KMS-11 (cell line): ENCODE results near the gene CD8B2.

Source experiments
- H2AFZ ChIP-seq: fragments of 200-600 bp; sonication (generic); 2 replicates; pipeline ENCODE4 v1.6.1; 2016; ENCODE audit warnings: antibody characterized with exemption, mixed run types, low read depth
- H3K27ac ChIP-seq: fragments of 200-600 bp; sonication (generic); 2 replicates; pipeline ENCODE4 v1.6.1; 2016; ENCODE audit warnings: mild to moderate bottlenecking, mixed run types
- H3K27me3 ChIP-seq: fragments of 200-600 bp; sonication (generic); 2 replicates; pipeline ENCODE4 v1.6.1; 2017; ENCODE audit warnings: mild to moderate bottlenecking, low read depth, mixed run types, moderate library complexity; ENCODE audit not compliant: insufficient read depth
- H3K36me3 ChIP-seq: fragments of 200-600 bp; sonication (generic); 2 replicates; pipeline ENCODE4 v1.6.1; 2017; ENCODE audit warnings: mild to moderate bottlenecking, mixed run types; ENCODE audit not compliant: insufficient read depth
- H3K4me1 ChIP-seq: fragments of 200-600 bp; sonication (generic); 2 replicates; pipeline ENCODE4 v1.6.1; 2016; ENCODE audit warnings: mild to moderate bottlenecking, low read depth, mixed run types; ENCODE audit not compliant: poor library complexity, severe bottlenecking
- H3K4me2 ChIP-seq: fragments of 200-600 bp; sonication (generic); 2 replicates; pipeline ENCODE4 v1.7.0; 2016; ENCODE audit warnings: mild to moderate bottlenecking, mixed run types
- H3K4me3 ChIP-seq: fragments of 200-600 bp; sonication (generic); IDR thresholded peaks from 2 replicates; pipeline ENCODE4 v1.6.1; 2017; ENCODE audit warnings: low read depth, low read length, mixed read lengths; ENCODE audit not compliant: insufficient read depth
- H3K79me2 ChIP-seq: fragments of 200-600 bp; sonication (generic); 2 replicates; pipeline ENCODE4 v1.6.1; 2016; ENCODE audit warnings: low read depth, mixed run types; ENCODE audit not compliant: insufficient read depth
- H3K9ac ChIP-seq: fragments of 200-600 bp; sonication (generic); 2 replicates; pipeline ENCODE4 v1.6.1; 2016; ENCODE audit warnings: mild to moderate bottlenecking, mixed run types
- H4K20me1 ChIP-seq: fragments of 200-600 bp; sonication (generic); 2 replicates; pipeline ENCODE4 v1.6.1; 2016; ENCODE audit warnings: mild to moderate bottlenecking, mixed run types; ENCODE audit not compliant: insufficient read depth
- CTCF ChIP-seq: fragments of 200-600 bp; sonication (generic); conservative IDR thresholded peaks from 2 replicates; pipeline ENCODE4 v1.6.1; 2017; ENCODE audit warnings: low read depth, mild to moderate bottlenecking, antibody characterized with exemption, low read length, moderate library complexity, mixed read lengths

CD8B2 gene

GRCh38 chr2:106536490-106536889 is 49.3 kb downstream of the CD8B2 start:
- no peak for TF ChIP-seq CTCF
- H3K27me3 ChIP-seq, result no peaks in the 10 kb centered on the region
- no peaks in the 10 kb centered on the region for H3K36me3 ChIP-seq
- H3K4me3 ChIP-seq, result no peak overlapping the region
- H3K79me2 ChIP-seq, result no peaks in the 10 kb centered on the region
- H3K4me1 ChIP-seq, result peaks cover 62% of the 10 kb centered on the region
- H3K27ac ChIP-seq, result peak overlapping the region; percentile 85
- peak overlapping the region; percentile 17; the same call in 1 of the 2 replicates for H3K9ac ChIP-seq
- H2AFZ ChIP-seq, result no peak overlapping the region
- peak overlapping the region; percentile 39 for H3K4me2 ChIP-seq
- no peaks in the 10 kb centered on the region for H4K20me1 ChIP-seq

DNA sequence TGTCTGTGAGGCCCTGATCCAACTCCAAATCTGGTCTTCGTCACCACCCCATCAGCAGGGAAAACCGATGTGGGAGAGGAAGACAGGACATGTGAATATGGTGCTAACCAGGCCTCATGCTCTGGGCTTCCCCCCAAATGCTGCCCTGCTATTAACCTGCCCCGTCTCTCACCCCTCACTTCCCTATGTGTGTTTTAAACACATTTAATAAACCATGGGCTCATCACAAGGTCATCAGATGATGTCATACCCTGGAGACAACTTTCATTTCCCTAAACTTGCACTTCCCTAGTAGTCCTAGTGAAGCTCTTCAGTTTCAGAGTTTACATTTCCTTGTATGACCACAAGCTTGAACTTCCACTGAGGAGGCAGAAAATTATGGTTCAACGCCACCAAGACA is 49.9 kb downstream of the CD8B2 start:
- H3K27ac ChIP-seq, result peak overlapping the region; percentile 85
- H3K79me2 ChIP-seq, result no peaks in the 10 kb centered on the region
- H2AFZ ChIP-seq, result no peak overlapping the region
- peak overlapping the region; percentile 39 for H3K4me2 ChIP-seq
- H3K27me3 ChIP-seq, result no peaks in the 10 kb centered on the region
- no peak overlapping the region for H3K4me3 ChIP-seq
- TF ChIP-seq CTCF, result no peak
- H3K36me3 ChIP-seq, result no peaks in the 10 kb centered on the region
- H3K4me1 ChIP-seq, result peaks cover 64% of the 10 kb centered on the region
- H4K20me1 ChIP-seq, result no peaks in the 10 kb centered on the region
- no peak overlapping the region for H3K9ac ChIP-seq

- H3K79me2 ChIP-seq, result no peaks in the 10 kb centered on the region
- no peak overlapping the region for H2AFZ ChIP-seq
Measured at GRCh38 chr2:106537791-106538191, 50.6 kb downstream of the CD8B2 start.

DNA sequence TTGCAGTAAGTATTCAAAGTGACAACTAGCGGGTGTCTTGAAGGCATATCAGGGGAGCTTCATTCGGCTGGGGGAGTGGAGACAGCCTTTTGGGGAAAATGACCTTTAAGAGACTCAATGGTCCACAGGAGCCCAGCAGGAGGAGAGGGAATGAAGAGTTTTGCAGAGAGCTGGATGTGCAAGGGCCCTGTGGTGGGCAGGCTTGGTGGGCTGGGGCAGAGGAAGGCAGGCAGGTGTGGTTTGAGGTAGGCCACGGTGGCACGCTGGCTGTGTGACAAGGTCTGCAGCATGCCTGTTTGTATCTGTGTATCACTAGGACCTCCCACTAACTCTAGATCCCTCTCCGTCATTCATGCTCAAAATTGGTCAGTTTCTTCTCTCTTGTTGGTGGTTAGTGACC is 53.7 kb downstream of the CD8B2 start:
- H3K27ac ChIP-seq, result no peak overlapping the region
- TF ChIP-seq CTCF, result no peak
- H2AFZ ChIP-seq, result no peak overlapping the region
- no peak overlapping the region for H3K4me3 ChIP-seq
- no peaks in the 10 kb centered on the region for H3K36me3 ChIP-seq
- no peaks in the 10 kb centered on the region for H3K27me3 ChIP-seq
- peaks cover 44% of the 10 kb centered on the region for H3K4me1 ChIP-seq
- H3K4me2 ChIP-seq, result no peak overlapping the region
- no peaks in the 10 kb centered on the region for H3K79me2 ChIP-seq
- H4K20me1 ChIP-seq, result no peaks in the 10 kb centered on the region
- H3K9ac ChIP-seq, result no peak overlapping the region

More at GRCh38 chr2:106537791-106538191, 50.6 kb downstream of the CD8B2 start:
- Histone ChIP-seq H3K4me3 (no peak overlapping the region), H3K9ac (no peak overlapping the region), H3K4me1 (peaks cover 71% of the 10 kb centered on the region), H3K27me3 (no peaks in the 10 kb centered on the region), H4K20me1 (no peaks in the 10 kb centered on the region), H3K4me2 (peak overlapping the region; percentile 39), H3K36me3 (no peaks in the 10 kb centered on the region), H3K27ac (peak overlapping the region; percentile 85)
- no peak for TF ChIP-seq CTCF
